Middle frontal gyrus (tissue), 1 donor: ENCODE results near the gene DPF1.

Experiments
- DNase-seq: peaks from one replicate; pipeline ENCODE4 v3.0.0-alpha.2; 2015; ENCODE audit warnings: low spot score; ENCODE audit errors: extremely low spot score

DPF1 gene

GRCh38 chr19:38168637-38169036 is 55.4 kb downstream of the DPF1 start:
- DNase-seq: no peak

- DNase-seq: no peak
Measured at GRCh38 chr19:38165335-38165734, 58.7 kb downstream of the DPF1 start.

GRCh38 chr19:38164526-38164925 is 59.5 kb downstream of the DPF1 start:
- no peak for DNase-seq

GRCh38 chr19:38163419-38164290 is 60.4 kb downstream of the DPF1 start:
- DNase-seq: no peak

- DNase-seq: no peak
Measured at GRCh38 chr19:38162632-38163031, 61.4 kb downstream of the DPF1 start.

- DNase-seq: no peak
Measured at GRCh38 chr19:38162094-38162493, 61.9 kb downstream of the DPF1 start.
